H1 (cell line): ENCODE measurements around the gene NCOA1. TPM values are rescaled to one million over a fixed set of nuclear protein-coding genes. Genes with fewer than 3 reads are reported as not detected.

ENCODE experiments used
- BACH1 ChIP-seq: IDR thresholded peaks from 2 replicates; pipeline ENCODE4 v1.6.1; 2012; ENCODE audit warnings: low read length, improper control_type of control experiment
- CHD7 ChIP-seq: fragments of 300-600 bp; sonication (generic); IDR thresholded peaks from 2 replicates; pipeline ENCODE4 v1.7.1; 2012; ENCODE audit warnings: low read length, moderate library complexity, mild to moderate bottlenecking, inconsistent platforms; ENCODE audit not compliant: insufficient replicate concordance
- RAD21 ChIP-seq, 2 experiments: IDR thresholded peaks in 1 of 2; conservative IDR thresholded peaks in 1 of 2; 2 replicates each; pipeline ENCODE4 v1.6.1; 2011; ENCODE audit warnings: low read depth in 2 of 2, low read length in 2 of 2, improper control_type of control experiment in 1 of 2, inconsistent platforms in 1 of 2, mild to moderate bottlenecking in 1 of 2, moderate library complexity in 1 of 2
- polyA plus RNA-seq, 7 experiments: library from polyadenylated mRNA; depleted of rRNA in 3 of 7; stranded (reverse) in 5 of 7; unstranded in 2 of 7; fragments of >200 nt in 5 of 7; fragments of 200-250 nt in 2 of 7; gene quantifications; 1 replicate in 5 of 7; 2 replicates in 1 of 7; 4 replicates in 1 of 7; pipeline versions ENCODE4 v1.2.1 to v1.2.3, GENCODE V29; 2011 to 2013; ENCODE audit warnings: missing spikeins in 2 of 7, mixed read lengths in 2 of 7
- total RNA-seq: library from RNA; stranded (reverse); fragmentation: NEBNext Ultra II Directional; extraction: Animal tissue kit (Norgen Biotek cat#: 25700); gene quantifications from 2 replicates; pipeline ENCODE4 v1.2.1, GENCODE V29; 2021

The NCOA1 gene
- total and polyA plus RNA-seq, 2 of the 8 experiments (the other 6 are each of a cell fraction or from before 2014, with no cell fraction given) = 12.8 to 17.9 TPM

- TF ChIP-seq CHD7 (no peak), BACH1 (no peak), RAD21 (IDR thresholded peaks at IDR 0.05 in 1 of 2, conservative IDR thresholded peaks at IDR 0.05 in 1 of 2; ENCODE audit: low read depth in 2 of 2, low read length in 2 of 2) (peak; percentile 77 to 84)
Measured at GRCh38 chr2:24613154-24613814, 122.2 kb downstream of the NCOA1 start (continued).
